ENCODE results near the gene MICAL3.
A peak's percentile ranks its signal among the peaks of the same experiment; 100 is the strongest.

The MICAL3 gene

GRCh38 chr22:17862646-17863181 is 161.6 kb downstream of the MICAL3 start:
- no peak for DNase-seq

DNA sequence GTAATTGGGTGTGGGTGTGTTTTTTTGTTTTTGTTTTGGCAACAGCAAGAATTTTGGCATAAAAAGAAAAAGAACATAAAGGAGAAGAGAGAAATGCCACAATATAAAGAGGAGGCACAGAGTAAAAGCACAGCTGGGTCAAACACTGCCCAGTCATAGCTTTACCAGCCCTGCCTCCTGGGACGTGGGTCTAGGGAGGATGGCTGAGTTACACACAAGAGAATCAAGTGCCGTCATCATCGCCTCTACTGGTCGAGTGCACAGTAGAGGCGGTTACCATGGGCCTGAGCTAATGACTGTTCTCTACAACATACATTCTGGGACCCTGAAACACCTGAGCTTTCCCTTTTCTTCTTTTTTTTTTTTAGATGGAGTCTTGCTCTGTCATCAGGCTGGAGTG is 162.5 kb downstream of the MICAL3 start:
- no peak for DNase-seq

DNA sequence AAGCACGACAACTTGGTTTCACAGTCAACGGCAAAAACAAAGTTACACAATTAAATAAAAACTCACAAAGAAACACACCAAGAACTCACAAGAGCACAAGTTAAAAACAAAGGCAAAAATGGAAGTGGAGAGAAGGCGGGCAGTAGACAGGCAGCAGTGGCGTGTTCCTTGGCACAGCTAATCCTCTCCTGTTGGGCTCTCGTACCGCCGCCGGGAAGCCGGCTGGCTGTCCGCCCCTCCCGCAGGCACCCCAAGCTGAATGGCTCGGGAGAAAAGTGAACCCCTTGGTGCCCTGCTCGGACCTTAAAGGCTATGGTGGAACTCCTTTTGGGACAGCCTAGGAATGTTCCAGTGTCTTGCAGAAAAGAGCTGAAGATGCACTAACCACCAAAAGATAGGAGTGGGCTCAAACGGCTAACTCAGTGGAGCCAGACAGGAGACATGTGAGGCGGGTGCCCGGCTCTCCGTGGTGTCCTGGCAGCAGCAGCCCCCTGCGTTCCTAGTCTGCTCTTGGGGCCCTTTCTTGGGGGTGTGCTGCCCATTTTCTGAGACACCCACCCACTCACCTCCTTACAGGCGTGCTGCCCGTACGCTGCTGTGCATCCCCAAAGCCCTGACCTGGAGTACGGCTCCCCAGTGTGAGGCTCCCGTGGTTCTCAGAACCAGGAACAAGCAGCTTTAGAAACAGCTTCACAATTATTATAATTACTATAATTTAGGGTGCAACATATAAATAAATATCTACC is 164.0 kb downstream of the MICAL3 start:
- no peak for DNase-seq

- no peak for DNase-seq
Measured at GRCh38 chr22:17858033-17858432, 166.3 kb downstream of the MICAL3 start.

DNA sequence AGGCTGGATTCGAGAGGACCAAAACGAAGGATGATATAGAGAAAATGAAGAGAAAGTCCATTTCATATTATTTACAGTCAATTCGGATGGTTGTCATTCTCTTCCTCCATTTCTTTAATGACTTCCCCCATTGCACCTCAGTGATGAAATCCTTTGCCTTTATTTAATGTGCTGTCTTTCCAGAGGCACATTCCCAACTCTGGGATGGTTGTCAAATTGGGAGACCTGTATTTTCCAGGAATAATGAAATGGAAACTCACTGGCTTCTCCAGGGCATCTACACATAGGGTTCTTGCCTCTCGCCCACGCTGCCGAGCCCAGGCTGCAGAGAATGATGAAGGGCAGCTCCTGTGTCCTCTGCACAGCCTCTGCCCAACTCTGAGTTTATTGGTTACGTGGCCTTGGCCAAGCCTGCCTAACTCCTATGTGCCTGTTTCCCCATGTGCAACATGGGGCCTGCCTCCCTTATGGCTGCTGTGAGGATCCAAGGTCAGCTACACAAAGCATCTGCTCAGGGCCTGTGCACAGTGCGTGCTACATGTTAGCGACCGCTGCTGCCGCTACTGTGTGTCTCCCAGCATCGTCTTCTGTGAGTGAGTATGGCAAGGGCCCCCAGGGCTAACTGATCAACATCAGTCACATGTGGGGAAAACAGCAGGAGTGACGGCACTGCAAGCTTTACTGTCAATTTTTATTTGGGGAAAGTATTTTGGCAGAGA is 168.6 kb downstream of the MICAL3 start:
- DNase-seq, result no peak

- DNase-seq, result no peak
Measured at GRCh38 chr22:17853073-17853472, 171.3 kb downstream of the MICAL3 start.

DNA sequence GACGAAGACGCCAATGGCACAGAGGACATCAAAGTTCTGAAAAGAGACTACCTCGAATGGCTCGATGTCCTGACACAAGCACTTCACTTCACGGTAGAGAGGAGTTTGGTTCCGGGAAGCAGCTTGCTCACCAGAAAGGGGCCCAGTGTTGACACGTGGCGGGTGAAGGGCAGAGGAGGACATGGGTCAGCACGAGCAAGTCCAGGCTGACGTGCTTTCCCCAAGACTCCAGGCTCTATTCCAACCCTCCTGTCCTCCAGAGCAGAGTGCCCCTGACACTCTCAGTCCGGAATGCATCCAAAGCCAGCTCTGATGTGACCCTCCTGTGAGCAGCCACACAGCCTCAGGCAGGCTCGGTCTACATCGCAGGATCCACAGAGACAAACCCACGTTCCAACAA is 172.6 kb downstream of the MICAL3 start:
- no peak for DNase-seq

- DNase-seq, result no peak
Measured at GRCh38 chr22:17847360-17848078, 176.8 kb downstream of the MICAL3 start.

DNA sequence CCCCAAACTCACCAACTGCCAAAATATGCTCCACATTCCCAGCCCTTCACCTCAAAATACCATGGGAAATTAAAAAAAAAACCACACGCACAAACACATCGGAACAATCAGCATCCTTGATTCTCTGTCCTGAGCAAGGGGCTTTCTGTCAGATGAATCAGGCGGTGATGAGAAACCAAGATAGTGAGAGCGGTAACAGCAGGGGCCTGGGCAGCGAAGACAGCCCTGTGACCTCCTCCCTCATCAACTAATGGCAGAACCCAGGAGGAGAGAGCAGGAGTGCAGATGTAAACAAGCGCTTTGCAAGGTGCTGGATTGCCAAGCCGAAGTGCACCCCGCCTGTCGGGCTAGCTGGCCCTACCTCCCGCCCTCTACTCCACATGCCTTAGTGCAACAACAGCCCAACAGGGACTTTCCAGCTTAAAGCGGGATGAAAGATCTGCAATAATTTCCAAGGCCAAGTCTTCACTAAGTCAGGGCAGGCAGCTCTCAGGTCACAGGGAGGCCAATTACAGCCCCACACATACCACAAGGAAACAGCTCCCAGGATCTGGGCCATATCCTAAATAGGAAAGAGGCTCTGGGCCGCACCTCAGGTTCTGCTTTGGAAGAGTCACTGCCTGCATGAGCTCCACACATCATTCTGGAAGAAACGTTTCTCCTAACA is 177.9 kb downstream of the MICAL3 start:
- DNase-seq, result no peak

DNA sequence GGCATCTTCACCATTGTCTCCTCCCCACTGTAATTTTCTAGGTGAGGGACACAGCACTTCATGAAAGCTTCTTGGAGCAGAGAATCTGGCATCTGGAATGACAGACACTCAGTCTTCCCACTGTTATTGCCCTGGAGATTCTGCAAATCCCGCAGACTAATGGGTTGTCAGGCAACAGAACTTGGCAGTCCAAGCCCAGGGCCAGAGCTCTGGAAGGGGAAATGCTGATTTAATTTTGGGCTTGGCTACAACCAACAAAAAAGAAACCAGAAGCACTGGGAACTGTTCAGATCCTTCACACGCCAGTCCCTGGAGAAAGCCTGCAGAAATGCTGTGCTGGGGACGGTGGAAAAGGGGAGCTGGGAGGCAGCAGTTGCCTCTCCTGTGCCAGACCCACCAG is 178.6 kb downstream of the MICAL3 start:
- no peak for DNase-seq

DNA sequence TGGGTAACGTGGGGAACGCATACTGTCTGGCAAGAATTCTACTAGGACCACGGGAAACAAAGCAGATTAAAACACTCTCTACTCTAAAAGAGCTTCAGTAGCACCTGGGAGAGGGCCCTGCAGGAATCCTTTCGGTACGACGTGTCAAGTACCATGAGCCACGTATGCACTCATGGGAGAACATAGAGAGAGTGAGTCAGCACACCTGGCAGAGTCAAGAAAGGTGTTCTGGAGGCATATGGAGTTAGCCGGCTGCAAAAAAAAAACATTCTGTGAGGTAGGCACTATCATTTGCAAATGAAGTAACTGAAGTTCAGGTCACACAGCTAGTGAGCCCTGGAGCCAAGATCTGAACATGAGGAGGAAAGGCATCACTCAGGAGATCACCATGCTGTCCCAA is 179.0 kb downstream of the MICAL3 start:
- DNase-seq, result no peak

- no peak for DNase-seq
Measured at GRCh38 chr22:17844150-17844549, 180.2 kb downstream of the MICAL3 start.

DNA sequence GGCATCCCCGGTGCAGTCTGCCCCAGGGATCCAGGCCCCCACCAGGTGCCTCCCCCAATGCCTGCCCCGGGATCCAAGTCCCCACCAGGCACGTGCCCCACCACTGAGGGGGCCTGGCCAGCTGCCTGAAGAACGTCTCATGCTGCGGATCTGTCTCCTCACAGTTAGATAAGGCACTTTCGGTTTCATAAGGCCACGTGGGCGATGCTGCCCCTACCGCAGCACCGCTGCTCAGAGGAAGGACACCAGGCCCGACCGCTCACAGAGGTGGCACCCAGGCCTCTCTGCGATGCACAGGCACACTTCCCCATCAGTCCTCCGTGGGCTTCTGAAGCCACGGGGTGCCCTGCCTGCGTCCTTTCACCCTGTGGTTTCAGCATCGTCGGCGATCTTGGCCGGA is 182.0 kb downstream of the MICAL3 start:
- peak; percentile 44 for DNase-seq

GRCh38 chr22:17841836-17842235 is 182.5 kb downstream of the MICAL3 start:
- no peak for DNase-seq

DNA sequence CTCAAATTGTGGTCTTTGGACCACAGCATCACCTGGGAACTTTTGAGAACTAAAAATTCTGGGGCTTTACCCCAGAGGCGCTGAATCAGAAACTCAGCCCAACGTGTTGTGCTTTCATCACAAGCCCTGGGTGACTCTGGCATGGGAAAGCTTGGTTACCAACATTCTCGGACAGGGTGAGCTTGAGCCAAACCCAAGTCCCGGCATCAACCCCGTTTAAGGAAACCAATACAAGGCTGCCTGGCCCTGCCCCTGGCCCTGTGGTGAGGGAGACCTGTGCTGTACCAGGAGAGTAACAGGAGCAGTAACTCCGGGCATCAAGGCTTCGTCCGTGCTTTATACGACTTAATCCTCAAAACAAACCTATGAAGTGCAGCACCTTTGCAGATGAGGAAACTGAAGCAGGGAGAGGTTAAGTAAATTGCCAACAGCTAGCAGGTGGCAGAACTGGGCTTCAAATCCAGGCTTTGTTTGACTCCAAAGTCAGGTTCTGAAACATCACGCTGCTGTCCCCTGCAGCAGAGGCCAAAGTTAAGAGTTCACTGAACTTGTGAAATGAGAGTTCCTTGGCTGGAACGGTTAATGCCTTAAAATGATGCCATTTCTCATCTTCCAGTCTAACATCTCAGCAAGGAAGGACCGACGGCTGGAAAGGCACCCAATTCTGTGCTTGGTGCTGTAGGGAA is 186.0 kb downstream of the MICAL3 start:
- DNase-seq, result no peak

- DNase-seq, result no peak
Measured at GRCh38 chr22:17836992-17837742, 187.2 kb downstream of the MICAL3 start.

GRCh38 chr22:17835256-17835655 is 189.1 kb downstream of the MICAL3 start:
- no peak for DNase-seq

DNA sequence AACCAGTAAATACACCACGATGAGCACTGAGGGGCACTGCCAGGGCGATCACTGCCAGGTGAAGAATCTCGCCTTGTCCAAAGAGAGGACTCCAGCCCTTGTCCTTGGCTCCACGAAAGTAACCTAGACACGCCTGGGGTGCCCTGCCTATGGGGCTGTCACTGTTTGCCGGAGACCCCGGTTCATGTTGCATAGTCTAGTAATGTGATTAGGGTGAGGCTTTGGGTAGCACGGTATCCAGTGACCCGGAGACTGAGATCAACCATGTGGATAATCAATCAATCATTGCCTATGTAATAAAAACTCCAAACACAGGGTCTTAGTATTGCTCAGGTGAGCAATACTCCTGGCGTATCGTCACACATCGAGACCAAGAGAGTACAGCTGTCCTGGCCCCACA is 190.9 kb downstream of the MICAL3 start:
- no peak for DNase-seq

DNA sequence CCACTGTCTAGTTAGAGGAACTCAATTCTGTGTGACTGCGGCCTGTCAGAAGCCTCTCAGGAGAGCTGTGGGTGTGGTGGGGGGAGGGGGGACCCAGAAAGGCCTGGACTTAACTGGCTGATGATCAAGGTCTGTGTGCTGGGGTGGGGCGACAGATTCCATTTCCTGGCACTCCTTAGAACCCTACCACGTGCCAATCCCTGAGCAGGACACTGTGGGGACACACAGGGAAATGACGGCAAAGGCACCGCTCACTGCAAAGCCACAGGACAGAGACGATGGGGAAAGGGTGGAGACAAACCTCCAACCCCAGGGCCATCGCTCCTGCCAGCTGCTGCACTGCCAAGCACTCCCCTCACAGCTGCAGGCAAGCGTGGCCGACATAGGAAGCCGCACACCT is 191.7 kb downstream of the MICAL3 start:
- DNase-seq, result no peak

- DNase-seq, result no peak
Measured at GRCh38 chr22:17831501-17832251, 192.7 kb downstream of the MICAL3 start.
